ENCODE results near the gene DDAH2.

DDAH2 gene

DNA sequence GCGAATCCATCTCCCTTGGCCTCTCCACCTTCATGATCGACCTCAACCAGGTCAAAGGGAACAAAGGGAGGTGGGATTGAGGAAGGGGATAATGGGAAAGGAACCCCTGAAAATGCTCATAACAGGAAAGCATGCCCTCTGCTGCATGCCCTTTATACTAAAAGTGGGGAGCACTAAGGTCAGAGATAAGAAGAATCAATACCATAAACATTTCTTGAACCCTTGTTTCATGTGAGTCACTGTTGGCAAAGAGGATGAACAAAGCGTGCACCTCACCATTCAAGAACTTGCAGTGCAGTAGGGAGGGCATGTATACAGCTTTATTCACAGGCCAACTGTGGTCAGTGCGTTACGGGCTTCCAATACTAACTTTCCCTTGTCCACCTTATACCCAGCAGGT, 31.7 kb upstream of the DDAH2 start:
- DNase-seq, result no peak

GRCh38 chr6:31758281-31758680, 29.2 kb upstream of the DDAH2 start:
- DNase-seq, result no peak

- DNase-seq, result no peak
These were observed 23.7 kb upstream of the DDAH2 start for GRCh38 chr6:31752739-31753319.

DNA sequence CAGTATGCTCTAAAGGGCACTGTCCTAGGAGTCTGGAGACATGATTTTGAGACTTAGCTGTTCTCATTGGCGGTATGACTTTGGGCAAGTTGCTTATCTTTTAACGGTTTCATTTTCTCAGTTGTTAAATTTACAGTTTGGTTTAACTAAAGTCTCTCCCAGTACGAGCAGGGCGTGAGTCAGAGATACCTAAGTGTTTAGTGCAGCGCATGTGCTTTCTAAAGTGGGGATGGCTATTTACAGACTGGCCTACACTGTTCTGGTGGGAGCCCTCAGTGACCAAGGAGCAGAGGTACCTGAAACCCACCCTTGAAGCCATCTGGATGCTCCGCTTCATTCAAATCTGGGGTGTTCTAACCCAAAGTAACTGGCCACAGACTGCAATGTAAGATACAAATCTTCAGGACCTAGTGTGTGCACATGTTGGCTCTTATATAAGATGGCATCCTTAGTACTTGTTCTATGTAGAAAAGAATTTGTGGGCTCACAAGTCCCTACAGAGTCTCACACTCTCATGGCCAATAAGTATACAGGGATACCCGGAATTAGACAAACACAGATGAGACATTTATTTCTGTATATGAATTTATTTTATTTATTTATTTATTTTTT, 21.4 kb upstream of the DDAH2 start:
- no peak for DNase-seq

DNA sequence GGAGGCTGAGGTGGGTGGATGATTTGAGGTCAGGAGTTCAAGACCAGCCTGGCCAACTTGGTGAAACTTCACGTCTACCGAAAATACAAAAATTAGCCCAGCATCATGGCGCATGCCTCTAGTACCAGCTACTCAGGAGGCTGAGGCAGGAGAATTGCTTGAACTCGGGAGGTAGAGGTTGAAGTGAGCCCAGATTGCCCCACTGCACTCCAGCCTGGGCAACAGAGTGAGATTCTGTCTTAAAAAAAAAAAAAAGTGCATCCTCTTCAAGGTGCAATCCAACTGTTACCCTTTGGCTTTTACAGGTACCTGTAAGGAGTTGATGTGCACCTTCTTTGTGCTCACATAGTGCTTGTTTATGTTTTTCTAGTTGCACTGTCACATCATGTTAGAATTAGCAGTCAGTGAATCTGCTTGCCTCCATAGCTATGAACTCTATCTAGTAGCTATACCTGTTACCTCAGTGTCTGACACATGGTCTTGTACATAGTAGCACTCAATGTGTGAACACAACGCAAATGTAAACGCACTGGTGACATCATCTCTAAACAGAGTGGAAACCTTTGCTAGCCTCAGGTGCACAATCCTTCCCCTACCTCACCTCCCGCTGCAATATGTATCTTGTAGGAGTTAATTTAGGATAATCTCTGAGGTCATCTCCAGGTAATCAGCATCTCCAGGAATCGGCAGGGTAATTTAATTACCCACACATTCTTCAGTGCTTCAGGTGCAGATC, 20.4 kb upstream of the DDAH2 start:
- DNase-seq, result no peak

DNA sequence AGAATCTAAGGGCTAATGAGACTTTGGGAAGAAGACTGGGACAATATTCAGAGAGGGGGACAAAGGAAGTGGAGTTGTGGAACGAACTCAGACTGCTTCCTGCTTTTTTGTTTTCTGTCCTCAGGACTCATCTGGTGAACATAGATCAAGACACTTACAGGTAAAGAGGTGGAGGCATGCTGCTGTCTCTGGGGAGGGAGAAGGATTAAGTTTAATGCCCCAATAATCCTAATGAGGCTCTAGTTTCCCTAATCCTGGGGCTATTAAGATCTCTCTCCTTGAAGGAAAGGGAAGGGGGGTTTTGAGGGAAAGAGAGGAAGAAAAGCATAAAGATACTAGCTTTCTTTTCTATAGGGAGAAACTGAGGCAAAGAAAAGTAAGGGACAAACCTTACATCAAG, 15.3 kb upstream of the DDAH2 start:
- no peak for DNase-seq

DNA sequence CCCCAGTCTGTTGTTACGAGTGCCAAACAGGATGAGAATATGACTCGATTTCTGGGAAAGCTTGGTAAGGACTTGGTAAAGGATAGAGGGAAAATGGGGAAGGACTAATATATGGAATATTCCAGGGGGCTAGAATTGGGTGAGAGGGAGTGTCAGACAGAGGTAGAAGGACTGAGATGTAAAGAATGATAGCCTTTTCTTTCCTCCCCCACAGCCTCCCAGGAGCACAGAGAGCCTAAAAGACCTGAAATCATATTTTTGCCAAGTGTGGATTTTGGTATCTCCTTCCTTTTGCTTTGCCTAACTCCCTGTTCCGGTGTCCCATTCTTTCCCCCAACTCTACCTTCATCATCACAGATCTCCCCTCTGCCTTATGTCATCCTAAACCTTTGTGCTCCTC, 13.8 kb upstream of the DDAH2 start:
- no peak for DNase-seq

GRCh38 chr6:31741815-31742214, 12.7 kb upstream of the DDAH2 start:
- DNase-seq, result no peak

DNA sequence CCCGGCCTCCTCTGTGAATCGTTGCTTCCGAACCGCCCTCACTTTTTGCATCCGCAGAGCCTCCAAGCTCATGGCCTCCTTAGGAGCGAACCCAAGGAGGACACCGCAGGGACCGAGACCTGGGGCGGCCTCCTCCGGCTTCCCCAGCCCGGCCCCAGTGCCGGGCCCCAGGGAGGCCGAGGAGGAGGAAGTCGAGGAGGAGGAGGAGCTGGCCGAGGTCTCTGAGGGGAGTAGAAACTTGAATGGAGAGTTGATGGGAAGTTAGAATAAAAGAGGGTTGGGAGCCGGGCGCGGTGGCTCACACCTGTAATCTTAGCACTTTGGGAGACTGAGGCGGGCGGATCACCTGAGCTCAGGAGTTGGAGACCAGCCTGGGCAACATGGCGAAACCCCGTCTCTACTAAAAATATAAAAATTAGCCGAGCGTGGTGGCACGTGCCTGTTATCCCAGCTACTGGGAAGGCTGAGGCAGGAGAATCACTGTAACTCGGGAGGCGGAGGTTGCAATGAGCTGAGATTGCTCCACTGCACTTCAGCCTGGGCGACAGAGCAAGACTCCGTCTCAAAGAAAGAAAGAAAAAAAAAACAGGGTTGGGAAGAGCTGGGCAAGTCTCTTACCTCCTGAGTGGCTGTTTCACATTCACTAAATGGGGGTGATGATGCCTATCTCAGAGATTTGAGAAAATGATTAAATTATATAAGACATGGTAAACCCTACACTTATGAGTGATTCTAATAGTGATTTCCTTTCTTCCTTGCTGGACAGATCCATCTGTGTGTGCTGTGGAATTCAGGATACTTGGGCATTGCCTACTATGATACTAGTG, 11.5 kb upstream of the DDAH2 start:
- DNase-seq, result no peak

DNA sequence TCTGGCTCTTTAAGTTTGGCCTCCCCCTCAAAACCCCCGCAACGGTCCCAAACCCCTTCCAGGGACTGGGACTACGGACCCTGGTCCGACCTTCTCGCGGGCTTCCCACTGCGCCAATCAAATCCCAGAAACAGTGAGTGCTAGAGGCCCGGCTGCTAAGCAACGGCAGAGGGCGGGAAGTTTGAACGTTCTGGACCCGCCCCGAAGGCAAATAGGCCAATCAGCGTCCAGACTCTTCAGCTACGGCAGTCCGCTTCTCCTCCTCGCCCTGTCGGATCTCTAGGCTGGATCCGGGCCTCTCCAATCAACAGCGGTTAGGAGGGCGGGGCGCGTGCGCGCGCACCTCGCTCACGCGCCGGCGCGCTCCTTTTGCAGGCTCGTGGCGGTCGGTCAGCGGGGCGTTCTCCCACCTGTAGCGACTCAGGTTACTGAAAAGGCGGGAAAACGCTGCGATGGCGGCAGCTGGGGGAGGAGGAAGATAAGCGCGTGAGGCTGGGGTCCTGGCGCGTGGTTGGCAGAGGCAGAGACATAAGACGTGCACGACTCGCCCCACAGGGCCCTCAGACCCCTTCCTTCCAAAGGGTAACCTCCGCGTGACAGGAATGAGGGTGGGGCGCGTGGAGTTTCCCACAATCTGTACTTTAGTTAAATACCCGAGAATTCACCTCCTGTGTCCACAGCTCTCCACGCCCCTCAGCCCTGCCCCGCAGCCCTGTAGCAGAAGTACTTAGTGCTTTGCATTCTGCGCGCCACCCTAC, 10.7 kb upstream of the DDAH2 start, which contains the start of gene MSH5:
Gene MSH5 (plus strand): TSS at position 367 of the 758 bp plus-strand sequence. CDS start 462 bp downstream, outside the sequence.
- DNase-seq, result peak; percentile 99

DNA sequence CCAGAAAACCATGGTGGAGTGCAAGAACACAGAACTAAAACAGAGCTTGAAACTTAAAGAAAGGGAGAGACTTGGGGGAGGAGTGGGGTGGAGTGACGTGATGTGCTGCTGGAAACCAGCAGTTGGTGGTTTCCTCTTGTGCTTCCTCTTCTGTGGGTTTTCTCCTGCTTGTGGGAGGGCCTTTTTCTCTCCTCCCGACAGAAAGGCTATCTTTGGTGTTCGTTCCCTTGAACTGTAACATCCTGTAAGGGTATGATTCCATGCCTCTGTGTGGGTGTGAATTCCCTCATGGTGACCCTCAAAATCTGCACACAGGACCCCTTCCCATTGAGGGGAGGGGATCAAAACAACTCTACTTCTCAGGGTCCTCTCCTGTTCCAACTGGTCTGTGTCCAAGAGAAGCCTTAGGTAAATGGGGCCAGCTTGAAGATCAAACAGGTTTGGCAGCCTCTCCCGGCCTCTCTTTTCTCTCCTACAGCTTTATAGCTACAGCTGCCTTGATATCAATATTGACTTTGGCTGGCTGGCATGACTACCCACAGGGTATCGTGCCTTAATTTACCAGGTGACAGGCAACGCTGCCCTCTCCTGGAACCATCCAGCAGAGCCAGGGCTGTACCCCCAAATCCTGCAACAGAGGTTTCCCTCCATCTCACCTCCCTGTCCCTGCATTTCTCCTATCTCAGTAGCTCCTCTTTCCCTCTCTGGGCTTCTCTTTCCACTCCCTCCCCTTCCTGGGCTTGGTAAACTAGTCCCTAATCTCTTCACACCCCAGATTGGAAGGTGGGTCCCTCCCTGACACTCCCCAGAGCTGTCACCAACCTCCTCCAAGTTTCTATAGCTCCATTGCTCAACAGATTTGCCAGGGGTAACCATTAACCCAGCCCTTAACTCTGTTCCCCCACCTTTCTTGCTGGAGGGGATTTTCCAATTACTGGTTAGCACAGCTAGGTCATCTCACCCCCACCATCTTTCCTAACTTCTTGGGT, 9.2 kb upstream of the DDAH2 start:
- DNase-seq, result peak; percentile 75

DNA sequence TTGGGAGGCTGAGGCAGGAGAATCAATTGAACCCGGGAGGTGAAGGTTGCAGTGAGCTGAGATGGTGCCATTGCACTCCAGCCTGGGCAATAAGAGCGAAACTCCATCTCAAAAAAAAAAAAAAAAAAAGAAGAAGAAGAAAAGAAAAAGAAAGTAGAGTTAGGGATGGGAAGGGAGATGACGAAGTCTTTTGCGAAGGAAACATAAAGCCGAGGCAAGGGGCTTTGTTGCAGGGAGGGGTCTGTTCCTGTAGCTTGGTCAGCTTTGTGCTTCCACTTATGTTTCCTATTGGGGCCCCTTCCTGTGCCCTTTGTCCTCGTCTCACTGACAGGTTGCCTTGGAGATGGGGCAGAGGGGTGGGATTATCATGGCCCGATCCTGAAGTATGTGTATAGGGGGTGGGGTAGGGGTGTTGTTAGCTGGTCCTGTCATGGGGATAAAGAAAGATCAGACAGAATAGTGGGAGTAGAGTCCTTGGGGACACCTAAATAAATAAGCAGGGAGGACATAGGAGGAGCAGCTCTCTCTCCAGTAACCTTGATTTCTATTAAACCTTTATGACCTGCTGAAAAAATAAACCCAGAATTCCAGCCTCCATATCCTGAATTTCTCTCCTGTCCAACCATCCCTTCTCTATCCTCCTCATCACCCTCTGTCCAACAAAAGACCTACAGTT, 8.4 kb upstream of the DDAH2 start:
- no peak for DNase-seq

DNA sequence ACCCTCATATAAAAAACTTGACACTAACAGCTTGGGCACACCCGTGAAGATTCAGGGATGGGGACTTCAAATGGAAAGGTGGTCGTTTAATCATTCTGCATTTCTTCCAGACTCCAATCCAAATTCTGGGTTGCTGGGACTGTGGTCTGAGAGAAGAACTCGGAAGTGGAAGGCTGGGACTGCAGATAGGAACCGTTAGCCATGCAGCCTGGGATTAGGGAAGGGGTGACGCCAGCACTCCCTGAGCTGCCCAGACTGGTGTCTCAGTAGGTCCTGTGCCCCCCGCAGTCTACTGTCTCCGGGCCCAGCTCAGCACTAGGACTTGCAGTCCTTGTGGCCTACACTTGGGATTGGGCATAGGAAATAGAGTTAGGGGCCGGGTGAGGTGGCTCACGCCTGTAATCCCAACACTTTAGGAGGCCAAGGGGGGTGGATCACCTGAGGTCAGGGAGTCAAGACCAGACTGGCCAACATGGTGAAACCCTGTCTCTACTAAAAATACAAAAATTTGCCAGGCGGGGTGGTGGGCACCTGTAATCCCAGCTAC, 7.7 kb upstream of the DDAH2 start:
- DNase-seq, result no peak

DNA sequence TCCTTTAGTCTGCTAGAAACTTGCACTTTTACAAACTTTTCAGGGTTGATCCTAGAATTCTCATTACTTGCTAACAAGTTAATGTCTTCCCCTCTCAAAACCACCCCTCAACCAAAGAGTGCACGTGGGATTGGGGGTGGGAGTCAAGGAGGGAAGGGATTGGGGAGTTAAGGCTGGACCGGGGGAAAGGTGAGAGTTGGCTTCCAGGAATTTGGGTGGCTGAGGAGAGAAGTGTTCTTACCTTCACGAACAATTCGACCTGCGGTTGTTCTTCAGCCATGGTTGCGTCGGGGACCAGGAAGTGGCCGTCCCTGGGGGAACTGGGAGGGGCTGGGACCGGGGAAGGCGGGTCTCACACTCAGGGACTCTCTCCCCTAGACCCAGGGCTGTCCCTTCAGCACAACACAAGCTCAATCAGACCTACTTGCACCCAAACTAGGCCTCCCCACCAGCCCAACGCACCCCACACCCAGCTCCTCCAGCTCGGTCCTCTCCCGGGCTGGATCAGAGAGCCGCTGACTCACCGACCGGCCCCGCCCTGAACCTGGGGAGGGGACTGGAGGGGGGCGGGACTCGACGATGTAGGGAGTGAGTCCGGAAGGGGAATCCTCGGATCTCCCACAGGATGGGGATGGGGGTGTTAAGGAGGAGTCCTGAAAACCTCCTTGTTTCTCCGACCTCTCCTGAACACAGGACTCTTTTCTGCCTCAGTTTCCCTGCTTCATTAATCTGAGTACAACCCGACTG, 7.1 kb upstream of the DDAH2 start, which contains the start of gene CLIC1:
Gene CLIC1 (minus strand): TSS at position 510 of the 747 bp plus-strand sequence. CDS start 230 bp downstream, at position 280.
- peak; percentile 41 for DNase-seq

DNA sequence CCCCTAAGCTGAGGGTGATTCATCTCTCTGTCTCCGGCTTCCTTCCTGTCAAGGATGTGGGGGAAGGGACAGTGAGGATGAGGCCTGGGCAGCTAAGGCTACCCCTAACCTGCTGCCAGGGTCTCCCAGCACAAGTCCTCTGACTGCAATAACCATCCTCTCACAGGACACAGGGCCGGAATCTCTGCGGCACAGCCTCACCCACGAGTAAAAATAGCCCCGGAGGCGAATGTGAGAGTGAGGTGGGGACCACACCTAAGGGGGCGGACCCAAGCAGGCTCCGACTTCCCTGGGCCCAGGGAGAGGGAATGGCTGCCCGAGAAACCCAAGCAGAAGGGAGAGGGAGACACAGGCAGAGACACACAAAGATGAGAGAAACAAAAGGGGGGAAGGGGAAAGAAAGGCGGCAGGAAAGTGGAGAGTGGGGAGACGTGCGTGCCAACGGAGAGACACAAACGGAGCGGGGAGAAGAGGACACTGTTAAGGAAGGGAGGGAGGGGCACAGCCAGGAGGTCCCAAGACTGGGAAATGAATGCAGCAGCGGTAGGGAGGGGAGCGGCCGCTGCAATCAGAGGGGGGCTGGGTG, 5.8 kb upstream of the DDAH2 start:
- no peak for DNase-seq

DNA sequence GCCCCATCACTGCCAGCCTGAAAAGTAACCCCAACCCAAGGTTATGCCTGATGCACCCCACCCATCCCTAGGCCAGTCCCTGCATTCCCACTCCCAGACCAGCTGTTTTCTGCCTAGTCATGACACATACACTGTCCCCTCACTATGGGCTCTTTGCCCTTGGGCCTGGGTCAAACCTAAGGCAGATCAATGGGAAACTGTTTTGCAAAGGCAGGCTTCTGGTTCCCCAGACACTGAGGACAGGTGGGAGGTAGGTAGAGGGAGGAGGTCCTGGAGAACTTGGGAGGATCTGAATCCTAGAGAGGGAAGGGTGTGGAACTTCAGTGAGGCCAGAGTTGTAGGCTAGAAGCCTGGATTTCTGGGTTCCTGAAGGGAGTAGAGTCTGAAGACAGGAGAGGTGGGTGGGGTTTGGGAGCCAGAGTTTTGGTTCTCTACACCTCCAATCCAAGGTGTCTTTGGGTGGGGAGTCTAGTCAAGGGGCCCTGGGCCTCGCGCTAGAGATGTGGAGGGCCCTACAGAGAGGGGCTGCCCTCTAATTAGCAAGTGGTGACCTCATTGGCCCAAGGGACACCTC, 5.2 kb upstream of the DDAH2 start:
- no peak for DNase-seq

DNA sequence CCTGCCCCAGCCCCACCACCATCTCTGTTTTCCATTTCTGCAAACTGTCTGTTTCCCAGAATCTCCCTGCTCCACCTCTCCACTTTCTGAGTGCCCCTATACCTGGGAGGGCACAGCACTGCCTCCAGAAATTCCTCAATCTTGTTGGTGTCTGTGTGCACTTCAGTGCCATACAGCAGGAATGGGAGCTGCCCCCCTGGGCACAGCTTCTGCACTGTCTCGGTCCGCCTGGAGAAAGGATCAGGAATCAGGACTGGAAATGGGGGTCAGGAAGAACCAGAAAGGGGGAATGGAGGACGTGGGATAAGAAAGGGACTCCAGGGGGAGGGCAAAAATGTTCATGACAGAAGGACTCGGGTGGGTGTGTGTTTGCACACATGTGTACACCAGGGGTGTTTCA, 4.6 kb upstream of the DDAH2 start:
- DNase-seq, result no peak

- DNase-seq, result no peak
These were observed 2.9 kb upstream of the DDAH2 start for GRCh38 chr6:31732029-31732428.

- no peak for DNase-seq
These were observed 1.6 kb upstream of the DDAH2 start for GRCh38 chr6:31730631-31731086.
